Measurements from ENCODE around the gene C5AR2. TPM values are rescaled to one million over a fixed set of nuclear protein-coding genes. Genes with fewer than 3 reads are reported as not detected.
"Not testable (repeated sequence)": the region's sequence is repeated elsewhere in the genome, so short reads cannot be mapped to it uniquely, and the experiment has no call there.

The C5AR2 gene
- total and polyA plus RNA-seq, 2 donors from 2014 or later, result 2.5 to 3.0 TPM

- Histone ChIP-seq H3K4me3 (ENCODE audit: low read length in 3 of 3) (no peak overlapping the region), H3K27ac (ENCODE audit: low read depth in 2 of 2, low read length in 2 of 2) (no peak overlapping the region), H3K27me3 (ENCODE audit: control insufficient read depth, insufficient read depth, low read length) (no peaks in the 10 kb centered on the region), H3K9ac (ENCODE audit: low read length in 3 of 3) (no peak overlapping the region), H3K36me3 (ENCODE audit: control insufficient read depth in 2 of 3, insufficient read depth in 3 of 3, low read length in 3 of 3) (no peaks in the 10 kb centered on the region), H3K4me1 (ENCODE audit: control insufficient read depth in 2 of 3, insufficient read depth in 2 of 3, low read depth in 1 of 3, low read length in 3 of 3) (peaks cover 0 to 2% (median 0%) of the 10 kb centered on the region in 3 donors), H3K9me3 (ENCODE audit: control insufficient read depth in 2 of 3, insufficient read depth in 1 of 3, low read length in 3 of 3) (no peaks in the 10 kb centered on the region)
- no peak for FAIRE-seq
- TF ChIP-seq, protein P1, sequence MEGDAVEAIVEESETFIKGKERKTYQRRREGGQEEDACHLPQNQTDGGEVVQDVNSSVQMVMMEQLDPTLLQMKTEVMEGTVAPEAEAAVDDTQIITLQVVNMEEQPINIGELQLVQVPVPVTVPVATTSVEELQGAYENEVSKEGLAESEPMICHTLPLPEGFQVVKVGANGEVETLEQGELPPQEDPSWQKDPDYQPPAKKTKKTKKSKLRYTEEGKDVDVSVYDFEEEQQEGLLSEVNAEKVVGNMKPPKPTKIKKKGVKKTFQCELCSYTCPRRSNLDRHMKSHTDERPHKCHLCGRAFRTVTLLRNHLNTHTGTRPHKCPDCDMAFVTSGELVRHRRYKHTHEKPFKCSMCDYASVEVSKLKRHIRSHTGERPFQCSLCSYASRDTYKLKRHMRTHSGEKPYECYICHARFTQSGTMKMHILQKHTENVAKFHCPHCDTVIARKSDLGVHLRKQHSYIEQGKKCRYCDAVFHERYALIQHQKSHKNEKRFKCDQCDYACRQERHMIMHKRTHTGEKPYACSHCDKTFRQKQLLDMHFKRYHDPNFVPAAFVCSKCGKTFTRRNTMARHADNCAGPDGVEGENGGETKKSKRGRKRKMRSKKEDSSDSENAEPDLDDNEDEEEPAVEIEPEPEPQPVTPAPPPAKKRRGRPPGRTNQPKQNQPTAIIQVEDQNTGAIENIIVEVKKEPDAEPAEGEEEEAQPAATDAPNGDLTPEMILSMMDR (IDR thresholded peaks at IDR 0.05; ENCODE audit: borderline replicate concordance, extremely low read depth, insufficient read depth), result no peak
- intact Hi-C loops (cut with DNase I), result no loop called here
- DNase-seq, result no peak
Observed at GRCh38 chr19:47331490-47331889, 485 bp upstream of the C5AR2 start.

- FAIRE-seq; H3K36me3 ChIP-seq (ENCODE audit: control insufficient read depth in 2 of 3, insufficient read depth in 3 of 3, low read length in 3 of 3): not testable (repeated sequence)
- peak in 1 of 5 donors; percentile 25 for DNase-seq
Observed at GRCh38 chr19:47336765-47337718, 5.1 kb downstream of the C5AR2 start.

DNA sequence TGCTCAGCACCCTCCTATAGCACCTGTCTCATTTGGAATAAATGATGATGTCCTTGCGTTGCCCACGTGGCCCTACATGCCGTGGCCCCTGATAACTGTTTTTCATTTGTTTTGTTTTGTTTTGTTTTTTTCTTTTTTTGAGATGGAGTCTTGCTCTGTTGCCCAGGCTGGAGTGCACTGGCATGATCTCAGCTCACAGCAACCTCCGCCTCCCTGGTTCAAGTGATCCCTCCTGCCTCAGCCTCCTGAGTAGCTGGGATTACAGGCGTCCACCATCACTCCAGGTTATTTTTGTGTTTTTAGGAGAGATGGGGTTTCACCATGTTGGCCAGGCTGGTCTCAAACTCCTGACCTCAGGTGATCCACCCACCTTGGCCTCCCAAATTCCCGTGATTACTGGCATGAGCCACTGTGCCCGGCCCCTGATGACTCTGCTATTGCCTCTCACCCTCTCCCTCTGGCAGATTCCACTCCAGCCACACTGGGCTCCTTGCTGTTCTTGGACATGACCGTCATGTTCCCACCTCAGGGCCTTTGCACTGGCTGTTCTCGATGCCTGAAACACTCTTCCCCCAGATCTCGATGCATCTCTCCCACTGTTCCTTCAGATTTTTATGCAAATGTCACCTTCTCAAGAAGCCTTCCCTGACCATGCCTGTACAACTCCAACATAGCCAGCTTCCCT lies 7.4 kb downstream of the C5AR2 start:
- no peaks in the 10 kb centered on the region for H3K4me1 ChIP-seq (ENCODE audit: control insufficient read depth in 2 of 3, insufficient read depth in 2 of 3, low read depth in 1 of 3, low read length in 3 of 3)
- no peaks in the 10 kb centered on the region for H3K36me3 ChIP-seq (ENCODE audit: control insufficient read depth in 2 of 3, insufficient read depth in 3 of 3, low read length in 3 of 3)
- no peak for DNase-seq
- H3K27me3 ChIP-seq (ENCODE audit: control insufficient read depth, insufficient read depth, low read length), result no peaks in the 10 kb centered on the region
- H3K4me3 ChIP-seq (ENCODE audit: low read length in 3 of 3), result no peak overlapping the region
- no peak overlapping the region for H3K27ac ChIP-seq (ENCODE audit: low read depth in 2 of 2, low read length in 2 of 2)
- no peak overlapping the region for H3K9ac ChIP-seq (ENCODE audit: low read length in 3 of 3)
- TF ChIP-seq, protein P1 (IDR thresholded peaks at IDR 0.05; ENCODE audit: borderline replicate concordance, extremely low read depth, insufficient read depth), result no peak
- no peaks in the 10 kb centered on the region for H3K9me3 ChIP-seq (ENCODE audit: control insufficient read depth in 2 of 3, insufficient read depth in 1 of 3, low read length in 3 of 3)
- no peak for FAIRE-seq
- intact Hi-C loops (cut with DNase I), result no loop called here

More at GRCh38 chr19:47336765-47337718, 5.1 kb downstream of the C5AR2 start:
- H3K27me3 ChIP-seq (ENCODE audit: control insufficient read depth, insufficient read depth, low read length); H3K9ac ChIP-seq (ENCODE audit: low read length in 3 of 3); H3K9me3 ChIP-seq (ENCODE audit: control insufficient read depth in 2 of 3, insufficient read depth in 1 of 3, low read length in 3 of 3); H3K4me3 ChIP-seq (ENCODE audit: low read length in 3 of 3); H3K4me1 ChIP-seq (ENCODE audit: control insufficient read depth in 2 of 3, insufficient read depth in 2 of 3, low read depth in 1 of 3, low read length in 3 of 3); intact Hi-C loops (cut with DNase I): not testable (repeated sequence)
- peak overlapping the region in 1 of 2 donors; percentile 37 for H3K27ac ChIP-seq (ENCODE audit: low read depth in 2 of 2, low read length in 2 of 2)

All from kidney (tissue), 14 donors.